NOMO-1 treated with dmso at 0.1 percent for 144 hours (cell line): ENCODE data around the gene C12orf75.
"Not testable (repeated sequence)": the region's sequence is repeated elsewhere in the genome, so short reads cannot be mapped to it uniquely, and the experiment has no call there.

Source experiments
- DNase-seq: peaks from one replicate; lab custom pipeline; 2025; ENCODE audit not compliant: unreplicated experiment; lab: John Stamatoyannopoulos, UW

The C12orf75 gene

GRCh38 chr12:105334582-105334981, 4.1 kb downstream of the C12orf75 start:
- no peak for DNase-seq

- no peak for DNase-seq
These were observed 5.4 kb downstream of the C12orf75 start for GRCh38 chr12:105335856-105336255.

GRCh38 chr12:105336411-105336810, 5.9 kb downstream of the C12orf75 start:
- no peak for DNase-seq

- peak; percentile 42 for DNase-seq
These were observed 6.9 kb downstream of the C12orf75 start for GRCh38 chr12:105337391-105337790.

- no peak for DNase-seq
These were observed 8.5 kb downstream of the C12orf75 start for GRCh38 chr12:105338966-105339365.

- DNase-seq, result no peak
These were observed 10.5 kb downstream of the C12orf75 start for GRCh38 chr12:105341010-105341409.

- not testable (repeated sequence) for DNase-seq
These were observed 11.1 kb downstream of the C12orf75 start for GRCh38 chr12:105341620-105342019.

- DNase-seq, result no peak
These were observed 12.0 kb downstream of the C12orf75 start for GRCh38 chr12:105342464-105342863.

GRCh38 chr12:105343836-105344235, 13.3 kb downstream of the C12orf75 start:
- DNase-seq, result no peak

- DNase-seq, result no peak
These were observed 17.0 kb downstream of the C12orf75 start for GRCh38 chr12:105347499-105347898.

GRCh38 chr12:105348142-105348541, 17.7 kb downstream of the C12orf75 start:
- DNase-seq, result no peak

- no peak for DNase-seq
These were observed 18.1 kb downstream of the C12orf75 start for GRCh38 chr12:105348561-105348960.

GRCh38 chr12:105349138-105349537, 18.6 kb downstream of the C12orf75 start:
- DNase-seq, result no peak

- DNase-seq, result no peak
These were observed 21.0 kb downstream of the C12orf75 start for GRCh38 chr12:105351523-105351922.

- no peak for DNase-seq
These were observed 21.6 kb downstream of the C12orf75 start for GRCh38 chr12:105352052-105352451.

- no peak for DNase-seq
These were observed 22.6 kb downstream of the C12orf75 start for GRCh38 chr12:105352940-105353635.

GRCh38 chr12:105355752-105356151, 25.3 kb downstream of the C12orf75 start:
- DNase-seq, result no peak

GRCh38 chr12:105357162-105357691, 26.7 kb downstream of the C12orf75 start:
- DNase-seq, result no peak

- DNase-seq, result peak; percentile 76
These were observed 28.3 kb downstream of the C12orf75 start for GRCh38 chr12:105358789-105359188.

GRCh38 chr12:105359856-105360255, 29.4 kb downstream of the C12orf75 start:
- DNase-seq, result no peak

- DNase-seq, result no peak
These were observed 33.4 kb downstream of the C12orf75 start for GRCh38 chr12:105363890-105364289.

GRCh38 chr12:105365231-105365630, 34.7 kb downstream of the C12orf75 start:
- no peak for DNase-seq
